H9 (cell line): Measurements from ENCODE around the gene OSBPL2. TPM values are rescaled to one million over a fixed set of nuclear protein-coding genes. Genes with fewer than 3 reads are reported as not detected.

Experiments
- DNase-seq: peaks from one replicate; pipeline ENCODE4 v3.0.0-alpha.2; 2017
- H2AFZ ChIP-seq: one replicate; pipeline ENCODE4 v1.6.1; 2013; ENCODE audit warnings: mild to moderate bottlenecking, low read length, control low read depth, moderate library complexity
- H2AK5ac ChIP-seq: 2 replicates; pipeline ENCODE4 v1.6.1; 2013; ENCODE audit warnings: low read length, control low read depth, mixed read lengths; ENCODE audit not compliant: insufficient read length
- H2BK120ac ChIP-seq: one replicate; pipeline ENCODE4 v1.6.1; 2013; ENCODE audit warnings: low read depth, mild to moderate bottlenecking, low read length, control low read depth, inconsistent platforms; ENCODE audit not compliant: poor library complexity, severe bottlenecking
- H2BK12ac ChIP-seq: 2 replicates; pipeline ENCODE4 v1.6.1; 2013; ENCODE audit warnings: low read length, control low read depth, mixed read lengths, low read depth; ENCODE audit not compliant: insufficient read length
- H2BK15ac ChIP-seq: 2 replicates; pipeline ENCODE4 v1.6.1; 2013; ENCODE audit warnings: low read depth, low read length, control low read depth
- H2BK20ac ChIP-seq: one replicate; pipeline ENCODE4 v1.6.1; 2013; ENCODE audit warnings: low read depth, mild to moderate bottlenecking, low read length, control low read depth, inconsistent platforms; ENCODE audit not compliant: poor library complexity, severe bottlenecking
- H2BK5ac ChIP-seq: 2 replicates; pipeline ENCODE4 v1.6.1; 2013; ENCODE audit warnings: low read length, control low read depth, mixed read lengths; ENCODE audit not compliant: insufficient read length
- H3K14ac ChIP-seq: 2 replicates; pipeline ENCODE4 v1.6.1; 2013; ENCODE audit warnings: low read length, control low read depth; ENCODE audit not compliant: insufficient read depth
- H3K18ac ChIP-seq: 2 replicates; pipeline ENCODE4 v1.6.1; 2013; ENCODE audit warnings: low read depth, mild to moderate bottlenecking, mixed read lengths, low read length, control low read depth; ENCODE audit not compliant: insufficient read length
- H3K23ac ChIP-seq: 2 replicates; pipeline ENCODE4 v1.6.1; 2013; ENCODE audit warnings: low read length, control low read depth, mixed read lengths, low read depth; ENCODE audit not compliant: insufficient read length
- H3K23me2 ChIP-seq: 2 replicates; pipeline ENCODE4 v1.6.1; 2013; ENCODE audit warnings: low read depth, mild to moderate bottlenecking, mixed read lengths, low read length, control low read depth; ENCODE audit not compliant: insufficient read length, poor library complexity, severe bottlenecking
- H3K27ac ChIP-seq: 2 replicates; pipeline ENCODE4 v1.5.1; 2013; ENCODE audit warnings: low read length, control low read depth, mixed read lengths, low read depth; ENCODE audit not compliant: insufficient read length
- H3K27me3 ChIP-seq: 2 replicates; pipeline ENCODE4 v1.6.1; 2013; ENCODE audit warnings: low read length, control low read depth, inconsistent platforms; ENCODE audit not compliant: insufficient read depth
- H3K4ac ChIP-seq: 2 replicates; pipeline ENCODE4 v1.6.1; 2013; ENCODE audit warnings: low read depth, mild to moderate bottlenecking, control low read depth, inconsistent platforms, low read length, moderate library complexity
- H3K4me1 ChIP-seq: 2 replicates; pipeline ENCODE4 v1.6.1; 2013; ENCODE audit warnings: low read length, control low read depth, inconsistent platforms; ENCODE audit not compliant: insufficient read depth
- H3K4me2 ChIP-seq: 2 replicates; pipeline ENCODE4 v1.6.1; 2013; ENCODE audit warnings: low read length, control low read depth, mixed read lengths; ENCODE audit not compliant: insufficient read length, insufficient read depth
- H3K56ac ChIP-seq: 2 replicates; pipeline ENCODE4 v1.6.1; 2013; ENCODE audit warnings: low read depth, mild to moderate bottlenecking, mixed read lengths, low read length, control low read depth; ENCODE audit not compliant: insufficient read length
- H3K79me1 ChIP-seq: 2 replicates; pipeline ENCODE4 v1.6.1; 2013; ENCODE audit warnings: low read depth, mild to moderate bottlenecking, moderate library complexity, low read length, control low read depth, inconsistent platforms; ENCODE audit not compliant: insufficient read depth, poor library complexity, severe bottlenecking
- H3K79me2 ChIP-seq: 2 replicates; pipeline ENCODE4 v1.6.1; 2013; ENCODE audit warnings: low read length, control low read depth, inconsistent platforms; ENCODE audit not compliant: insufficient read depth
- H3K9ac ChIP-seq: 2 replicates; pipeline ENCODE4 v1.6.1; 2013; ENCODE audit warnings: low read length, control low read depth, mixed read lengths; ENCODE audit not compliant: insufficient read length; ENCODE audit errors: extremely low read depth
- H3K9me3 ChIP-seq: one replicate; pipeline ENCODE4 v1.6.1; 2013; ENCODE audit warnings: low read depth, low read length, inconsistent platforms; ENCODE audit not compliant: control insufficient read depth
- H3T11ph ChIP-seq: one replicate; pipeline ENCODE4 v1.6.1; 2013; ENCODE audit warnings: mild to moderate bottlenecking, low read length, control low read depth, inconsistent platforms
- H4K20me1 ChIP-seq: one replicate; pipeline ENCODE4 v1.6.1; 2013; ENCODE audit not compliant: control insufficient read depth, insufficient read length, insufficient read depth
- H4K5ac ChIP-seq: 2 replicates; pipeline ENCODE4 v1.6.1; 2013; ENCODE audit warnings: low read depth, mild to moderate bottlenecking, mixed read lengths, low read length, control low read depth; ENCODE audit not compliant: insufficient read length
- H4K8ac ChIP-seq: replicated peaks from 2 replicates; pipeline ENCODE4 v1.6.1; 2013; ENCODE audit warnings: low read length, control low read depth, mixed read lengths, low read depth; ENCODE audit not compliant: insufficient read length
- H4K91ac ChIP-seq: 2 replicates; pipeline ENCODE4 v1.6.1; 2013; ENCODE audit warnings: low read depth, mild to moderate bottlenecking, moderate library complexity, mixed read lengths, low read length, control low read depth; ENCODE audit not compliant: insufficient read length
- H3K27ac Mint-ChIP-seq, 3 experiments: 2 replicates in 2 of 3; 3 replicates in 1 of 3; pipeline ENCODE4 v1.8.0; 2020 to 2021; ENCODE audit warnings: mixed read lengths in 3 of 3, mild to moderate bottlenecking in 1 of 3, moderate library complexity in 1 of 3
- H3K27me3 Mint-ChIP-seq: 2 replicates; pipeline ENCODE4 v1.8.0; 2021; ENCODE audit warnings: low read depth, mild to moderate bottlenecking, moderate library complexity, mixed read lengths
- H3K36me3 Mint-ChIP-seq, 3 experiments: 2 replicates in 2 of 3; 3 replicates in 1 of 3; pipeline ENCODE4 v1.8.0; 2020 to 2021; ENCODE audit warnings: low read depth in 3 of 3, mixed read lengths in 3 of 3; ENCODE audit not compliant: insufficient read depth in 1 of 3
- H3K4me1 Mint-ChIP-seq, 2 experiments: 2 replicates each; pipeline ENCODE4 v1.8.0; 2020; ENCODE audit warnings: mixed read lengths in 2 of 2
- H3K4me3 Mint-ChIP-seq, 2 experiments: 2 replicates in 1 of 2; 3 replicates in 1 of 2; pipeline ENCODE4 v1.8.0; 2020 to 2021; ENCODE audit warnings: mild to moderate bottlenecking in 2 of 2, mixed read lengths in 2 of 2, moderate library complexity in 1 of 2
- H3K9me3 Mint-ChIP-seq, 2 experiments: 2 replicates in 1 of 2; 3 replicates in 1 of 2; pipeline ENCODE4 v1.8.0; 2020; ENCODE audit warnings: mild to moderate bottlenecking in 2 of 2, mixed read lengths in 2 of 2, moderate library complexity in 1 of 2
- CTCF ChIP-seq: fragments of 200-600 bp; sonication (generic); conservative IDR thresholded peaks from 3 replicates; pipeline ENCODE4 v1.8.0; 2021; ENCODE audit warnings: antibody characterized with exemption, mild to moderate bottlenecking
- WGBS: extraction: QIAGEN DNeasy Blood & Tissue Kit; methylation state at CpG from one replicate; pipeline ENCODE4 v1.1.7; 2013; ENCODE audit warnings: missing lambda C conversion rate, low lambda C conversion rate, mixed read lengths; ENCODE audit not compliant: insufficient read length; ENCODE audit errors: extremely low coverage; 5-methylcytosine and 5-hydroxymethylcytosine counted together
- total RNA-seq: library from RNA; stranded (reverse); gene quantifications from 2 replicates; pipeline ENCODE4 v1.2.1, GENCODE V29; 2021

Gene OSBPL2
- total RNA-seq, 1 experiment from 2014 or later: 47.3 TPM

- H2BK120ac ChIP-seq: no peak overlapping the region
- H3K23me2 ChIP-seq: no peaks in the 10 kb centered on the region
- H3T11ph ChIP-seq: no peak overlapping the region
- no peak for TF ChIP-seq CTCF
- no peak overlapping the region for H2BK12ac ChIP-seq
- H3K27me3 ChIP-seq: no peaks in the 10 kb centered on the region
- no peak overlapping the region for H2BK5ac ChIP-seq
- no peaks in the 10 kb centered on the region for H3K79me2 ChIP-seq
- H3K56ac ChIP-seq: no peak overlapping the region
- no peak overlapping the region for H2BK20ac ChIP-seq
- Mint-ChIP-seq H3K27me3 (peaks cover 3% of the 10 kb centered on the region; the same call in 1 of the 2 replicates), H3K27ac (peak overlapping the region in 1 of 3 experiments; percentile 44; a peak in 1 of 7 replicates), H3K4me3 (no peak overlapping the region), H3K36me3 (peaks cover 0 to 4% (median 4%) of the 10 kb centered on the region in 3 experiments; a peak in 5 of 7 replicates), H3K9me3 (no peaks in the 10 kb centered on the region), H3K4me1 (peaks cover 4 to 10% of the 10 kb centered on the region in 2 experiments)
- no peak overlapping the region for H2AK5ac ChIP-seq
- no CpG with 5 or more reads among the region's 19 CpGs for WGBS
- no peaks in the 10 kb centered on the region for H3K4me1 ChIP-seq
- no peak overlapping the region for H3K27ac ChIP-seq
- H3K4ac ChIP-seq: no peak overlapping the region
- no peak overlapping the region for H4K8ac ChIP-seq
- H3K14ac ChIP-seq: no peak overlapping the region
- H4K20me1 ChIP-seq: no peaks in the 10 kb centered on the region
- no peak overlapping the region for H3K18ac ChIP-seq
- no peak overlapping the region for H3K9ac ChIP-seq
- H4K5ac ChIP-seq: no peak overlapping the region
- no peak for DNase-seq
- no peaks in the 10 kb centered on the region for H3K79me1 ChIP-seq
- H4K91ac ChIP-seq: no peak overlapping the region
- H3K9me3 ChIP-seq: no peaks in the 10 kb centered on the region
- no peak overlapping the region for H3K23ac ChIP-seq
- no peak overlapping the region for H2BK15ac ChIP-seq
- no peak overlapping the region for H2AFZ ChIP-seq
- H3K4me2 ChIP-seq: no peak overlapping the region
These were observed 30.1 kb upstream of the OSBPL2 start for GRCh38 chr20:62208061-62208794.
